ENCODE results near the gene CBX8.

DNA sequence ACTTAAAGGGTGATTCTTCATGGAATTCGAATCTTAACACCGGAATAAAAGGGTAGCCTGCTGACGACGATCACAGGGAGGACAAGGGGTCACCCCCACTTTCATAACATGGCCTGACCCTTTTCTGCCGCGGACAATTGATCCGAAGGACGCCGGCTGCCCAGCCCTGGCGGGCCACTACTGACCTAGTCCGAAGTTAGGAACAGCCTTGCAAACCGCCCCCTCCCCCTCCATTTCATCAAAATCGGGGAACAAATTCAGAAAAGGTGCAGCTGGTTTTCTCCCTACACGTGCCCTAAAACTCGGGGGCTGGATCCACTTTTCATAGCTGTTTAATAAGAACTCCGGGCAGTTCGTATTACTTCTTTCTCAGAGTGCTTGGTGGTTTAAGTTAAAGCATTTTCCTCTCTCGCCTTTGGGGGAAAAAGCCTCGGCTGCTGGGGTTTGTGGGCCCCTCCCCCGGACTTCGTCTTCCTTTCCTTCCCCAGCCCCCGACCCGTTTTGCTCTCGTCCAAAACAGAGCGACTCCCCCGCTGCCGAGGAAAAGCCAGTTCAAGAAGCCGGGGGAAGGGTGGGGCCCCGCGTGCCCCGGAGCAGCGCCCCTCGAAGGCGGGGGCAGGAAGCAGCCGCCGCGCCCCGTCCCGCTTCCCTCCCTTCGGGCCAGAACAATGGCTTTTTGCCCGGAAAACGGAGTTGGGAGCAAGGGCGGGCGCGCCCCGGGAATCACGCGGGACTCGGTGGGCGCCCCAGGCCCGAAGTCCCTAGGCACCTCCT, 19.6 kb downstream of the CBX8 start:
- TF ChIP-seq, protein P1, sequence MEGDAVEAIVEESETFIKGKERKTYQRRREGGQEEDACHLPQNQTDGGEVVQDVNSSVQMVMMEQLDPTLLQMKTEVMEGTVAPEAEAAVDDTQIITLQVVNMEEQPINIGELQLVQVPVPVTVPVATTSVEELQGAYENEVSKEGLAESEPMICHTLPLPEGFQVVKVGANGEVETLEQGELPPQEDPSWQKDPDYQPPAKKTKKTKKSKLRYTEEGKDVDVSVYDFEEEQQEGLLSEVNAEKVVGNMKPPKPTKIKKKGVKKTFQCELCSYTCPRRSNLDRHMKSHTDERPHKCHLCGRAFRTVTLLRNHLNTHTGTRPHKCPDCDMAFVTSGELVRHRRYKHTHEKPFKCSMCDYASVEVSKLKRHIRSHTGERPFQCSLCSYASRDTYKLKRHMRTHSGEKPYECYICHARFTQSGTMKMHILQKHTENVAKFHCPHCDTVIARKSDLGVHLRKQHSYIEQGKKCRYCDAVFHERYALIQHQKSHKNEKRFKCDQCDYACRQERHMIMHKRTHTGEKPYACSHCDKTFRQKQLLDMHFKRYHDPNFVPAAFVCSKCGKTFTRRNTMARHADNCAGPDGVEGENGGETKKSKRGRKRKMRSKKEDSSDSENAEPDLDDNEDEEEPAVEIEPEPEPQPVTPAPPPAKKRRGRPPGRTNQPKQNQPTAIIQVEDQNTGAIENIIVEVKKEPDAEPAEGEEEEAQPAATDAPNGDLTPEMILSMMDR (IDR thresholded peaks at IDR 0.05; ENCODE audit: borderline replicate concordance, extremely low read depth, low read length, poor library complexity, severe bottlenecking), result peak; percentile 62
- TF ChIP-seq EZH2 (IDR thresholded peaks at IDR 0.05; ENCODE audit: borderline replicate concordance, low read depth, low read length, severe bottlenecking), result no peak

Measured in DND-41 (cell line).